ENCODE data around the gene OTOP3. TPM values are rescaled to one million over a fixed set of nuclear protein-coding genes. Genes with fewer than 3 reads are reported as not detected.

Gene OTOP3
- total RNA-seq, 6 experiments from 2014 or later = not detected

GRCh38 chr17:74957935-74958740 is 22.4 kb downstream of the OTOP3 start:
- TF ChIP-seq, protein P1, sequence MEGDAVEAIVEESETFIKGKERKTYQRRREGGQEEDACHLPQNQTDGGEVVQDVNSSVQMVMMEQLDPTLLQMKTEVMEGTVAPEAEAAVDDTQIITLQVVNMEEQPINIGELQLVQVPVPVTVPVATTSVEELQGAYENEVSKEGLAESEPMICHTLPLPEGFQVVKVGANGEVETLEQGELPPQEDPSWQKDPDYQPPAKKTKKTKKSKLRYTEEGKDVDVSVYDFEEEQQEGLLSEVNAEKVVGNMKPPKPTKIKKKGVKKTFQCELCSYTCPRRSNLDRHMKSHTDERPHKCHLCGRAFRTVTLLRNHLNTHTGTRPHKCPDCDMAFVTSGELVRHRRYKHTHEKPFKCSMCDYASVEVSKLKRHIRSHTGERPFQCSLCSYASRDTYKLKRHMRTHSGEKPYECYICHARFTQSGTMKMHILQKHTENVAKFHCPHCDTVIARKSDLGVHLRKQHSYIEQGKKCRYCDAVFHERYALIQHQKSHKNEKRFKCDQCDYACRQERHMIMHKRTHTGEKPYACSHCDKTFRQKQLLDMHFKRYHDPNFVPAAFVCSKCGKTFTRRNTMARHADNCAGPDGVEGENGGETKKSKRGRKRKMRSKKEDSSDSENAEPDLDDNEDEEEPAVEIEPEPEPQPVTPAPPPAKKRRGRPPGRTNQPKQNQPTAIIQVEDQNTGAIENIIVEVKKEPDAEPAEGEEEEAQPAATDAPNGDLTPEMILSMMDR (IDR thresholded peaks at IDR 0.05) = peak; percentile 97
- Mint-ChIP-seq H3K27ac (no peak overlapping the region), H3K4me3 (no peak overlapping the region), H3K36me3 (ENCODE audit: low read depth) (no peaks in the 10 kb centered on the region), H3K9me3 (no peaks in the 10 kb centered on the region), H3K4me1 (ENCODE audit: low read depth) (peaks cover 15% of the 10 kb centered on the region), H3K27me3 (ENCODE audit: insufficient read depth) (peaks cover 15% of the 10 kb centered on the region)
- DNase-seq = peak; percentile 38

DNA sequence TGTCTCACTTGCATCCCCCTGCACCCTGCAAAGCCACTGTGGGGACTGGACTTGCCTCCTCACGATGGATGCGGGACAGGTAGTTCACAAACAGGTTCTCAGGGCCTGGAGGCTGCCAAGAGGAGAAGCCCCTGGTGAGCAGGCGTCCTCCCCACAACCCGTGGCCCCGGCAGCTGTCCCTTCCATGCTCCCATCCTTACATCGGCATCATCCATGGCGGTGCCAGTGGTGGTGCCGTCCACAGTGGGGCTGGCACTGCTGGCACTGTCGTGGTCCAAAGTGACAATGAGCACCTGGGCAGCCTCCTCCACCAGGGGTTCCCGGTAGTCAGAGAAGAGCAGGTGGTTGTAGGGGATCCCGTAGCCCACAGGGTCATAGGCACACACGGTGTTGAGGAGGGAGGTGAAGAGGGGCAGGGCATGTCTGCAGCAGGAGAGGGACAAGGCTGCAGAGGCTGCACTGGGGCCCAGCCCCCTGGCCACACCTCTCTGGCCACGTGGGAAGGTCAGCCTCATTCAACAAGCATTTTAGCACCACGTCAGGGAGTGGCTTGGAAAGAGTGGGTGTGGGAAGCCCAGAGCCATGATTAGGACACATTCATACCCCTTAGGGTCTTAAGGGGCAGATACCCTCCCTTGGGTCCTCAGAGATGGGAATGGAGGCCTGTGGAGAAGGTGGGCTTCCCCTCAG is 24.3 kb downstream of the OTOP3 start:
- no peaks in the 10 kb centered on the region for H3K9me3 Mint-ChIP-seq
- H3K4me1 Mint-ChIP-seq (ENCODE audit: low read depth) = peaks cover 15% of the 10 kb centered on the region
- peak; percentile 40 for DNase-seq
- peak overlapping the region; percentile 73; the same call in 1 of the 2 replicates for H3K27ac Mint-ChIP-seq
- peaks cover 15% of the 10 kb centered on the region for H3K27me3 Mint-ChIP-seq (ENCODE audit: insufficient read depth)
- no peaks in the 10 kb centered on the region for H3K36me3 Mint-ChIP-seq (ENCODE audit: low read depth)
- TF ChIP-seq, protein P1 (IDR thresholded peaks at IDR 0.05) = no peak
- no peak overlapping the region; the same call in 1 of the 2 replicates for H3K4me3 Mint-ChIP-seq

- TF ChIP-seq, protein P1 (IDR thresholded peaks at IDR 0.05) = no peak
- DNase-seq = peak; percentile 18
- Mint-ChIP-seq H3K36me3 (ENCODE audit: low read depth) (no peaks in the 10 kb centered on the region), H3K27ac (peak overlapping the region; percentile 73; the same call in 1 of the 2 replicates), H3K27me3 (ENCODE audit: insufficient read depth) (peaks cover 9% of the 10 kb centered on the region), H3K4me3 (no peak overlapping the region), H3K4me1 (ENCODE audit: low read depth) (peaks cover 15% of the 10 kb centered on the region), H3K9me3 (no peaks in the 10 kb centered on the region)
These were observed 25.1 kb downstream of the OTOP3 start for GRCh38 chr17:74960570-74961342.

DNA sequence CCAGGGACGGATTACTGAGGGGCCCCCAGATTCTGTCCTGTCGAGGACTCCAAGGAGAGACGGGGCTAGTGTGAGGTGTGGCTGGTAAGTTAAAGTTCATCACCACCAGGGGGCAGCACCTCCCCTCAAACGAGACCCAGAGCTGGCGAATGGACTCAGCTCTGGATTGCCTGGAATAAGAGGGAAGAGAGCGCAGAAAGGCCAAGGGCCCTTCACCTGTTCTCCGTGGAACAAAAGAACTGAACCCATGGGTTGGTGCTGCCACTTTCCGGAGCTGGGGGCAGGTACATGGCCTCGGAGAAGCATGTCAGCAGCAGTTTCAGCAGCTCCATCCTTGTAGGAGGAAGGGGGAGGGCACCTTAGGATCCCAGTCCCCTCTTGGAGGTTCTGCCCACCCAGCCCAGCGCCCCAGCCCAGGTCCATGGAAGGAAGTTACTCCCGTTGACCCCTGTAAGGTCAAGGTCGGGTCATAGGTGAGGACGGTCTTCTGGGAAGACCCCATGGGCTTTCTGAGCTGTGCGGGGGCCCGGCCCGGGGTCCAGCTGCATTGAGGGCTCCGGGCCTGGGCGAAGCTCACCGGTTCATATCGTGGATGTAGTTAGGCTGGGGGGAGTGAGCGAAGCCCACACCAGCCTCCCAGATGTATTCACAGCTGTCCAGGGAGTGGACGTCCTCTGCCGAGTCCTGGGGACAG is 26.1 kb downstream of the OTOP3 start:
- no peak overlapping the region for H3K27ac Mint-ChIP-seq
- H3K4me3 Mint-ChIP-seq = no peak overlapping the region
- H3K27me3 Mint-ChIP-seq (ENCODE audit: insufficient read depth) = peaks cover 3% of the 10 kb centered on the region
- H3K4me1 Mint-ChIP-seq (ENCODE audit: low read depth) = peaks cover 15% of the 10 kb centered on the region
- peak; percentile 72 for DNase-seq
- TF ChIP-seq, protein P1 (IDR thresholded peaks at IDR 0.05) = peak; percentile 96
- H3K36me3 Mint-ChIP-seq (ENCODE audit: low read depth) = no peaks in the 10 kb centered on the region
- no peaks in the 10 kb centered on the region for H3K9me3 Mint-ChIP-seq

Data from HFFc6 (cell line).